Neural cell (in vitro differentiated cells): ENCODE data around the gene RILPL1.

Experiments used
- EZH2 ChIP-seq: fragments of 200-600, 300-800 bp; shearing (Covaris generic), sonication (generic); IDR thresholded peaks from 2 replicates; pipeline ENCODE4 v1.6.1; 2014; ENCODE audit warnings: antibody characterized with exemption, low read length, borderline replicate concordance, mild to moderate bottlenecking; ENCODE audit not compliant: insufficient read depth, poor library complexity, severe bottlenecking
- MXI1 ChIP-seq: fragments of 450-650 bp; conservative IDR thresholded peaks from 2 replicates; pipeline ENCODE4 v1.6.1; 2014; ENCODE audit warnings: antibody characterized with exemption, mild to moderate bottlenecking; ENCODE audit not compliant: poor library complexity, severe bottlenecking
- POLR2AphosphoS5 ChIP-seq: IDR thresholded peaks from 2 replicates; pipeline ENCODE4 v1.6.1; 2012
- RAD21 ChIP-seq: fragments of 450-650 bp; conservative IDR thresholded peaks from 2 replicates; pipeline ENCODE4 v1.6.1; 2014; ENCODE audit warnings: antibody characterized with exemption, mild to moderate bottlenecking, moderate library complexity
- SMC3 ChIP-seq: fragments of 450-650 bp; conservative IDR thresholded peaks from 2 replicates; pipeline ENCODE4 v1.6.1; 2014; ENCODE audit warnings: antibody characterized with exemption, mild to moderate bottlenecking, moderate library complexity; ENCODE audit not compliant: poor library complexity
- TAF1 ChIP-seq: IDR thresholded peaks from 2 replicates; pipeline ENCODE4 v1.6.1; 2012; ENCODE audit warnings: low read depth
- TF ChIP-seq, protein P1 (sequence below): fragments of 450-650 bp; IDR thresholded peaks from 2 replicates; pipeline ENCODE4 v1.5.1; 2014; ENCODE audit warnings: antibody characterized with exemption, mild to moderate bottlenecking, moderate library complexity; ENCODE audit not compliant: poor library complexity, severe bottlenecking
- TF ChIP-seq, protein P2 (sequence below): IDR thresholded peaks from 2 replicates; pipeline ENCODE4 v1.6.1; 2012; ENCODE audit warnings: borderline replicate concordance

- TF ChIP-seq, protein P1, sequence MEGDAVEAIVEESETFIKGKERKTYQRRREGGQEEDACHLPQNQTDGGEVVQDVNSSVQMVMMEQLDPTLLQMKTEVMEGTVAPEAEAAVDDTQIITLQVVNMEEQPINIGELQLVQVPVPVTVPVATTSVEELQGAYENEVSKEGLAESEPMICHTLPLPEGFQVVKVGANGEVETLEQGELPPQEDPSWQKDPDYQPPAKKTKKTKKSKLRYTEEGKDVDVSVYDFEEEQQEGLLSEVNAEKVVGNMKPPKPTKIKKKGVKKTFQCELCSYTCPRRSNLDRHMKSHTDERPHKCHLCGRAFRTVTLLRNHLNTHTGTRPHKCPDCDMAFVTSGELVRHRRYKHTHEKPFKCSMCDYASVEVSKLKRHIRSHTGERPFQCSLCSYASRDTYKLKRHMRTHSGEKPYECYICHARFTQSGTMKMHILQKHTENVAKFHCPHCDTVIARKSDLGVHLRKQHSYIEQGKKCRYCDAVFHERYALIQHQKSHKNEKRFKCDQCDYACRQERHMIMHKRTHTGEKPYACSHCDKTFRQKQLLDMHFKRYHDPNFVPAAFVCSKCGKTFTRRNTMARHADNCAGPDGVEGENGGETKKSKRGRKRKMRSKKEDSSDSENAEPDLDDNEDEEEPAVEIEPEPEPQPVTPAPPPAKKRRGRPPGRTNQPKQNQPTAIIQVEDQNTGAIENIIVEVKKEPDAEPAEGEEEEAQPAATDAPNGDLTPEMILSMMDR = no peak
- TF ChIP-seq MXI1 (no peak), RAD21 (no peak), EZH2 (no peak), POLR2AphosphoS5 (no peak), SMC3 (no peak), TAF1 (no peak)
- TF ChIP-seq, protein P2, sequence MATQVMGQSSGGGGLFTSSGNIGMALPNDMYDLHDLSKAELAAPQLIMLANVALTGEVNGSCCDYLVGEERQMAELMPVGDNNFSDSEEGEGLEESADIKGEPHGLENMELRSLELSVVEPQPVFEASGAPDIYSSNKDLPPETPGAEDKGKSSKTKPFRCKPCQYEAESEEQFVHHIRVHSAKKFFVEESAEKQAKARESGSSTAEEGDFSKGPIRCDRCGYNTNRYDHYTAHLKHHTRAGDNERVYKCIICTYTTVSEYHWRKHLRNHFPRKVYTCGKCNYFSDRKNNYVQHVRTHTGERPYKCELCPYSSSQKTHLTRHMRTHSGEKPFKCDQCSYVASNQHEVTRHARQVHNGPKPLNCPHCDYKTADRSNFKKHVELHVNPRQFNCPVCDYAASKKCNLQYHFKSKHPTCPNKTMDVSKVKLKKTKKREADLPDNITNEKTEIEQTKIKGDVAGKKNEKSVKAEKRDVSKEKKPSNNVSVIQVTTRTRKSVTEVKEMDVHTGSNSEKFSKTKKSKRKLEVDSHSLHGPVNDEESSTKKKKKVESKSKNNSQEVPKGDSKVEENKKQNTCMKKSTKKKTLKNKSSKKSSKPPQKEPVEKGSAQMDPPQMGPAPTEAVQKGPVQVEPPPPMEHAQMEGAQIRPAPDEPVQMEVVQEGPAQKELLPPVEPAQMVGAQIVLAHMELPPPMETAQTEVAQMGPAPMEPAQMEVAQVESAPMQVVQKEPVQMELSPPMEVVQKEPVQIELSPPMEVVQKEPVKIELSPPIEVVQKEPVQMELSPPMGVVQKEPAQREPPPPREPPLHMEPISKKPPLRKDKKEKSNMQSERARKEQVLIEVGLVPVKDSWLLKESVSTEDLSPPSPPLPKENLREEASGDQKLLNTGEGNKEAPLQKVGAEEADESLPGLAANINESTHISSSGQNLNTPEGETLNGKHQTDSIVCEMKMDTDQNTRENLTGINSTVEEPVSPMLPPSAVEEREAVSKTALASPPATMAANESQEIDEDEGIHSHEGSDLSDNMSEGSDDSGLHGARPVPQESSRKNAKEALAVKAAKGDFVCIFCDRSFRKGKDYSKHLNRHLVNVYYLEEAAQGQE = no peak
Measured at GRCh38 chr12:123559468-123559867, 25.9 kb upstream of the RILPL1 start.
